SK-N-SH treated with all-trans-retinoic acid at 6 μM for 48 hours (cell line): ENCODE results near the gene HUS1.
"Not testable (repeated sequence)": the region's sequence is repeated elsewhere in the genome, so short reads cannot be mapped to it uniquely, and the experiment has no call there.

Source experiments
- ATAC-seq: fragments of 200-7000 bp; cut with Tn5 transposase; 3 replicates; pipeline ENCODE4 v1.9.1; 2020; ENCODE audit warnings: mild to moderate bottlenecking, moderate library complexity
- ARNTL ChIP-seq: fragments of 450-650 bp; formaldehyde crosslinking; IDR thresholded peaks from 2 replicates; pipeline ENCODE4 v1.5.0; 2020; ENCODE audit warnings: low read depth, mild to moderate bottlenecking, moderate library complexity, borderline replicate concordance
- BACH2 ChIP-seq: fragments of 250-450 bp; sonication (Bioruptor Pico); IDR thresholded peaks from 2 replicates; pipeline ENCODE4 v1.9.0; 2021; ENCODE audit warnings: mild to moderate bottlenecking, borderline replicate concordance
- CREB5 ChIP-seq: fragments of 250-450 bp; sonication (Bioruptor Pico); IDR thresholded peaks from 2 replicates; pipeline ENCODE4 v1.5.1; 2020; ENCODE audit warnings: low read depth, mild to moderate bottlenecking, moderate library complexity
- CSDC2 ChIP-seq: fragments of 250-450 bp; sonication (Bioruptor Pico); IDR thresholded peaks from 2 replicates; pipeline ENCODE4 v1.5.0; 2020; ENCODE audit warnings: mild to moderate bottlenecking, moderate library complexity
- ESRRG ChIP-seq: fragments of 250-450 bp; sonication (Bioruptor Pico); IDR thresholded peaks from 2 replicates; pipeline ENCODE4 v1.6.1; 2021; ENCODE audit warnings: mild to moderate bottlenecking
- ISL1 ChIP-seq: fragments of 250-450 bp; sonication (Bioruptor Pico); IDR thresholded peaks from 2 replicates; pipeline ENCODE4 v2.1.2; 2022; ENCODE audit warnings: mild to moderate bottlenecking, moderate library complexity
- OSR1 ChIP-seq: fragments of 250-450 bp; sonication (Bioruptor Pico); IDR thresholded peaks from 2 replicates; pipeline ENCODE4 v1.8.0; 2022; ENCODE audit warnings: moderate library complexity, mild to moderate bottlenecking, inconsistent platforms
- PATZ1 ChIP-seq: fragments of 250-450 bp; sonication (Bioruptor Pico); IDR thresholded peaks from 2 replicates; pipeline ENCODE4 v1.8.0; 2020; ENCODE audit warnings: mild to moderate bottlenecking, moderate library complexity, borderline replicate concordance
- POU6F1 ChIP-seq: fragments of 250-450 bp; sonication (Bioruptor Pico); IDR thresholded peaks from 2 replicates; pipeline ENCODE4 v1.8.0; 2021; ENCODE audit warnings: low read depth, mild to moderate bottlenecking, moderate library complexity, borderline replicate concordance
- PPARA ChIP-seq: fragments of 250-450 bp; sonication (Bioruptor Pico); IDR thresholded peaks from 2 replicates; pipeline ENCODE4 v1.5.0; 2020; ENCODE audit warnings: mild to moderate bottlenecking, borderline replicate concordance
- RARB ChIP-seq: fragments of 250-450 bp; sonication (Bioruptor Pico); IDR thresholded peaks from 2 replicates; pipeline ENCODE4 v1.8.0; 2021; ENCODE audit warnings: mild to moderate bottlenecking, moderate library complexity
- SNAI2 ChIP-seq: fragments of 250-450 bp; sonication (Bioruptor Pico); IDR thresholded peaks from 2 replicates; pipeline ENCODE4 v1.5.0; 2020; ENCODE audit warnings: mild to moderate bottlenecking, moderate library complexity
- TCF4 ChIP-seq: fragments of 250-450 bp; sonication (Bioruptor Pico); IDR thresholded peaks from 2 replicates; pipeline ENCODE4 v1.8.0; 2021; ENCODE audit warnings: mild to moderate bottlenecking, moderate library complexity, borderline replicate concordance
- TOX ChIP-seq: fragments of 250-450 bp; sonication (Bioruptor Pico); IDR thresholded peaks from 2 replicates; pipeline ENCODE4 v1.8.0; 2021; ENCODE audit warnings: mild to moderate bottlenecking, moderate library complexity, borderline replicate concordance
- TSHZ2 ChIP-seq: fragments of 250-450 bp; sonication (Bioruptor Pico); IDR thresholded peaks from 2 replicates; pipeline ENCODE4 v1.5.0; 2020; ENCODE audit warnings: mild to moderate bottlenecking, moderate library complexity
- ZC3H10 ChIP-seq: fragments of 250-450 bp; sonication (Bioruptor Pico); IDR thresholded peaks from 2 replicates; pipeline ENCODE4 v1.5.1; 2021; ENCODE audit warnings: mild to moderate bottlenecking, moderate library complexity
- ZFP3 ChIP-seq: fragments of 250-450 bp; sonication (Bioruptor Pico); IDR thresholded peaks from 2 replicates; pipeline ENCODE4 v1.5.0; 2020; ENCODE audit warnings: mild to moderate bottlenecking, moderate library complexity
- ZNF70 ChIP-seq: fragments of 450-650 bp; formaldehyde crosslinking; IDR thresholded peaks from 2 replicates; pipeline ENCODE4 v1.5.0; 2020; ENCODE audit warnings: mild to moderate bottlenecking, moderate library complexity
- ZNF8 ChIP-seq: fragments of 450-650 bp; formaldehyde crosslinking; IDR thresholded peaks from 2 replicates; pipeline ENCODE4 v1.5.0; 2020; ENCODE audit warnings: mild to moderate bottlenecking, moderate library complexity

HUS1 gene

GRCh38 chr7:47991270-47991669, 11.9 kb upstream of the HUS1 start (continued):
- no peak for TF ChIP-seq TSHZ2
- no peak for TF ChIP-seq ZNF70 (CRISPR knock-in tag)

- ATAC-seq, result no peak
- TF ChIP-seq ZFP3 (no peak), TOX (CRISPR knock-in tag) (no peak), CREB5 (CRISPR knock-in tag) (no peak), RARB (no peak), POU6F1 (no peak), PPARA (no peak), CSDC2 (CRISPR knock-in tag) (no peak)
Measured at GRCh38 chr7:47990592-47990991, 11.2 kb upstream of the HUS1 start.

GRCh38 chr7:47989607-47990400, 10.4 kb upstream of the HUS1 start:
- TF ChIP-seq PATZ1 (CRISPR knock-in tag) (peak; percentile 71; the same call in 1 of the 2 replicates), ISL1 (CRISPR knock-in tag) (peak; percentile 22; the same call in 1 of the 2 replicates), TOX (CRISPR knock-in tag) (peak; percentile 79), ZC3H10 (CRISPR knock-in tag) (peak; percentile 99), OSR1 (CRISPR knock-in tag) (peak; percentile 74; the same call in 1 of the 2 replicates), SNAI2 (CRISPR knock-in tag) (peak; percentile 63; the same call in 1 of the 2 replicates), RARB (peak; percentile 96; the same call in 1 of the 2 replicates), CSDC2 (CRISPR knock-in tag) (peak; percentile 97; the same call in 1 of the 2 replicates)
- ATAC-seq, result not testable (repeated sequence)

GRCh38 chr7:47988496-47989386, 9.3 kb upstream of the HUS1 start:
- TF ChIP-seq ARNTL (CRISPR knock-in tag) (no peak), TOX (CRISPR knock-in tag) (no peak), TCF4 (CRISPR knock-in tag) (no peak), BACH2 (CRISPR knock-in tag) (no peak), ZFP3 (no peak), POU6F1 (no peak), ESRRG (no peak), ZNF8 (CRISPR knock-in tag) (no peak), SNAI2 (CRISPR knock-in tag) (no peak)
- ATAC-seq, result peak; percentile 84
